Suprapubic skin (tissue), 4 donors: ENCODE measurements around the gene TUBB. TPM values are rescaled to one million over a fixed set of nuclear protein-coding genes. Genes with fewer than 3 reads are reported as not detected.
A peak's percentile ranks its signal among the peaks of the same experiment; 100 is the strongest.

ENCODE experiments used
- DNase-seq, 2 donors: peaks; one replicate each; pipeline ENCODE4 v3.0.0-alpha.2; 2019; ENCODE audit warnings: low spot score in 2 of 2
- H3K27ac ChIP-seq: fragments of 200-600 bp; sonication (generic); one replicate; pipeline ENCODE4 v1.5.1; 2019
- H3K27me3 ChIP-seq: fragments of 200-600 bp; sonication (generic); one replicate; pipeline ENCODE4 v1.5.1; 2019
- H3K36me3 ChIP-seq: fragments of 200-600 bp; sonication (generic); one replicate; pipeline ENCODE4 v1.5.1; 2019
- H3K4me1 ChIP-seq: fragments of 200-600 bp; sonication (generic); one replicate; pipeline ENCODE4 v1.5.1; 2019
- H3K4me3 ChIP-seq: fragments of 200-600 bp; sonication (generic); one replicate; pipeline ENCODE4 v1.5.1; 2019; ENCODE audit warnings: mild to moderate bottlenecking
- H3K9me3 ChIP-seq: fragments of 200-600 bp; sonication (generic); one replicate; pipeline ENCODE4 v1.5.1; 2019
- CTCF ChIP-seq, 2 donors: fragments of 200-600 bp in 1 of 2; fragments of 450-650 bp in 1 of 2; sonication (generic) in 1 of 2; IDR thresholded peaks; one replicate each; pipeline ENCODE4 v1.5.1; 2016 to 2019; ENCODE audit warnings: antibody characterized with exemption in 2 of 2, mild to moderate bottlenecking in 1 of 2, moderate library complexity in 1 of 2
- EP300 ChIP-seq: sonication (generic); formaldehyde crosslinking; IDR thresholded peaks from one replicate; pipeline ENCODE4 v1.6.1; 2017; ENCODE audit warnings: antibody characterized with exemption
- POLR2A ChIP-seq, 2 donors: fragments of 450-650 bp; IDR thresholded peaks; one replicate each; pipeline ENCODE4 v1.6.1; 2017; ENCODE audit warnings: antibody characterized with exemption in 2 of 2, mild to moderate bottlenecking in 2 of 2, moderate library complexity in 2 of 2
- POLR2AphosphoS5 ChIP-seq, 3 donors: sonication (generic); formaldehyde crosslinking; IDR thresholded peaks; one replicate each; pipeline ENCODE4 v1.6.1; 2017; ENCODE audit warnings: antibody characterized with exemption in 3 of 3
- WGBS: methylation state at CpG from one replicate; pipeline ENCODE4 v1.1.5; 2018; 5-methylcytosine and 5-hydroxymethylcytosine counted together
- total RNA-seq, 4 donors: library from RNA; depleted of rRNA; stranded (reverse); fragments of >200 nt; gene quantifications; one replicate each; pipeline ENCODE4 v1.1.0, GENCODE V29; 2016

Gene TUBB
- total RNA-seq, 4 donors from 2014 or later = 166 to 348 (median 244) TPM

- Histone ChIP-seq H3K4me1 (peaks cover 53% of the 10 kb centered on the region), H3K9me3 (no peaks in the 10 kb centered on the region), H3K27ac (no peak overlapping the region), H3K36me3 (peaks cover 31% of the 10 kb centered on the region), H3K27me3 (no peaks in the 10 kb centered on the region), H3K4me3 (peak overlapping the region; percentile 68)
- TF ChIP-seq POLR2A (IDR thresholded peaks at IDR 0.05) (no peak), CTCF (IDR thresholded peaks at IDR 0.05) (peak; percentile 93 to 96), POLR2AphosphoS5 (IDR thresholded peaks at IDR 0.05) (peak in 2 of 3 donors; percentile 50 to 67), EP300 (no peak)
- peak; percentile 91 to 94 for DNase-seq
- WGBS = 10% methylated on average over 23 of the region's 31 CpGs
Measured at GRCh38 chr6:30678964-30679726, 41.0 kb upstream of the TUBB start.

GRCh38 chr6:30679765-30680535 is 40.2 kb upstream of the TUBB start:
- peak overlapping the region; percentile 16 for H3K27ac ChIP-seq
- H3K9me3 ChIP-seq = no peaks in the 10 kb centered on the region
- peaks cover 31% of the 10 kb centered on the region for H3K36me3 ChIP-seq
- H3K4me3 ChIP-seq = peak overlapping the region; percentile 68
- H3K27me3 ChIP-seq = no peaks in the 10 kb centered on the region
- 56% methylated on average over 7 of the region's 7 CpGs for WGBS
- no peak for DNase-seq
- no peak for TF ChIP-seq POLR2A (IDR thresholded peaks at IDR 0.05)
- TF ChIP-seq POLR2AphosphoS5 (IDR thresholded peaks at IDR 0.05) = no peak
- TF ChIP-seq CTCF (IDR thresholded peaks at IDR 0.05) = no peak
- TF ChIP-seq EP300 = no peak
- H3K4me1 ChIP-seq = peaks cover 61% of the 10 kb centered on the region

GRCh38 chr6:30681766-30682142 is 38.4 kb upstream of the TUBB start:
- H3K9me3 ChIP-seq = no peaks in the 10 kb centered on the region
- no peaks in the 10 kb centered on the region for H3K27me3 ChIP-seq
- no peak for DNase-seq
- TF ChIP-seq POLR2AphosphoS5 (IDR thresholded peaks at IDR 0.05) = no peak
- H3K4me1 ChIP-seq = peaks cover 71% of the 10 kb centered on the region
- peak overlapping the region; percentile 98 for H3K27ac ChIP-seq
- H3K4me3 ChIP-seq = peak overlapping the region; percentile 68
- WGBS = 30% methylated on average over 4 of the region's 4 CpGs
- peaks cover 21% of the 10 kb centered on the region for H3K36me3 ChIP-seq

DNA sequence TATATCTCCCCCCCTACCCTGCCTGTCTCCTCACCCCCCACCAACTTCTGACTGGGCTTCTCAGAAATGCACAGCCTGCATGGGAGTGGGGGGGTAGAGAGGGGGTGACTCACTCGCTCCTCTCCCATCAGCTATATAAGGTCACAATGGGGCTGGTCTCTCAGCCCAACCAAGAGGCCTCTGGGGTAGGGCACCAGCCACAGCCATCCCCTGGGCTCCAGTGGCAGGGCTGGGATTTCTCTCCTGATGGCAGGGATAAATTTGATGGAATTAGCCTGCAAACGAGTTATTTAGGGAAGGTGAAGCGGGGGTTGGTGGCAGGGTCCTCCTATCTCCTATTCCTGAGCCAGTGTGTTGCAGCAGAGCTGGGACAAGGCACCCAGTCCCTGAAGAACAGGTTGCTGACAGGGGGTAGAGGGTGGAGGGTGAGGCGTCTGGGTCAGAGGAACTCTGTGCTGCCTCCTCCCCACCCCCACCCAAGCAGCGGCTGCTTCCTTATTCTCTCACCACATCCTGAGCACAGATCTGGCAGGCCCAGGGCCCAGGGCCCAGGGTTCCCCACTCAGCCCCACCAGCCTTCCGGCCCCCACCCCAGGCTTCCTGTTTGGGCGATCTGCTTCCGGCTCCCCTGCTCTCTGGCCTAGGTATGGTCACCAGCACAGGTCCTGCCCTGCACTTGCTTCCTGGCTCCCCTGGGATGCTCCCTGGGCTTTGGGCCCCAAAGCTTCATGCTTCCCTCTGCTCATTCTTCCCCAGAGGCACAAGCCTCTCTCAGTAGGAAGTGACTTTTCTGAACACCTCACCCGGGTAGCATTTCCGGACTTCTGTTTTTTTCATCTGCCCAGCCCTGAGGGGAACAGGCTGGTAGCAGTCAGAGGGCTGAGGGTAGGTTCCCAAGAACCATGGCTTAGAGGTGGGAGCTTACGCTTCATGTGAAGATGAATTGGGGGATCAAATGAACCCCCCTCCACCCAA is 37.7 kb upstream of the TUBB start:
- H3K27ac ChIP-seq = peak overlapping the region; percentile 98
- 11% methylated on average over 9 of the region's 11 CpGs for WGBS
- peak overlapping the region; percentile 68 for H3K4me3 ChIP-seq
- H3K4me1 ChIP-seq = peaks cover 69% of the 10 kb centered on the region
- H3K27me3 ChIP-seq = no peaks in the 10 kb centered on the region
- DNase-seq = peak; percentile 91 to 92
- H3K36me3 ChIP-seq = peaks cover 14% of the 10 kb centered on the region
- no peaks in the 10 kb centered on the region for H3K9me3 ChIP-seq
- TF ChIP-seq POLR2A (IDR thresholded peaks at IDR 0.05) = no peak
- TF ChIP-seq POLR2AphosphoS5 (IDR thresholded peaks at IDR 0.05) = peak in 2 of 3 donors; percentile 8 to 13

DNA sequence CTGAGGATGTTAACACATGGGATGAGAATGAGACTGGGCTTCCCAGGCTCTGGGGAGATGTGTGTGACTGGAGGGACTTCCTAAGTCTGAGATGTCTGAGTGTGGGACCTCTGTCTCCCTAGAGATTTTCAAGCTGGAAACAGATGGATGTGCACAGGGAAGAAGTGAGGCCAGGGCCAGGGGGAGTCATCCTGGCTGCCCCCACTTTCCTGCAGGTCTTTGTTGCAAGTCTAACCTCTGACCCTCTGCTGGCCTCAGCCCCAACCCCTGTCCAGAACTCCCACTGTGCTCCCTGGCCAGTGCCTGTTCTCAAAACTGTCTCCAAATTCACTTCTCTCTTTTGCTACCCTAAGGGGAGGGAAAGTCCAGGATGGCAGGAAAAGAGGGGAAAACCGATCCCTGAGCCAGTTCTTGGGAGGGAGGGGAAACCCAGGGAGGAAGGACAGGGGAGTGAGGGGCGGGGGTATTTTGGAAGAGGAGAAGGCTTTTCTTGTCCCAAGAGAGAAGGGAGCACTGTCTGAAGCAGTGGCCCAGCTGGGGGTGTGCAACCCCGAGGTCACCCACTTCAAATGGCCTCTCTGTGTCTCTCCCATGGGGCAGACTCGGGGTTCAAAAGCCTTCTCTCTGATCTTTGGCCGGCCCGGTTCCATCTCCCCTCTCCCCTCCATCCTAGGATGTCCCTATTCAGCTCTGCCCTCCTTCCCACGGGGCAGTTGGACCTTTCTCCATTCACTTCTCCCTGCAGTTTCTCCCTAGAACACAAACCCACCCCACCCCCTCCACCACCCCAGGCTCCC is 36.8 kb upstream of the TUBB start:
- Histone ChIP-seq H3K36me3 (peaks cover 5% of the 10 kb centered on the region), H3K27ac (peak overlapping the region; percentile 98), H3K4me1 (peaks cover 78% of the 10 kb centered on the region), H3K9me3 (no peaks in the 10 kb centered on the region), H3K27me3 (no peaks in the 10 kb centered on the region), H3K4me3 (peak overlapping the region; percentile 68)
- no peak for TF ChIP-seq POLR2A (IDR thresholded peaks at IDR 0.05)
- no peak for TF ChIP-seq POLR2AphosphoS5 (IDR thresholded peaks at IDR 0.05)
- TF ChIP-seq EP300 = no peak
- TF ChIP-seq CTCF (IDR thresholded peaks at IDR 0.05) = no peak
- WGBS = 4% methylated on average over 7 of the region's 7 CpGs
- DNase-seq = no peak
